HepG2 (cell line): Measurements from ENCODE around the gene MTFR1L.

Experiments used
- BCL3 ChIP-seq: sonication (generic); formaldehyde crosslinking; IDR thresholded peaks from 2 replicates; pipeline ENCODE4 v1.5.1; 2020; ENCODE audit warnings: mild to moderate bottlenecking, missing genetic modification reagents, moderate library complexity
- CBX1 ChIP-seq: IDR thresholded peaks from one replicate; pipeline ENCODE4 v1.6.1; 2016; ENCODE audit warnings: antibody characterized with exemption, low read depth
- CTCF ChIP-seq: sonication (generic); formaldehyde crosslinking; IDR thresholded peaks from 2 replicates; pipeline ENCODE4 v1.5.0; 2020; ENCODE audit warnings: mild to moderate bottlenecking, missing genetic modification reagents, moderate library complexity
- PHF21A ChIP-seq: sonication (generic); formaldehyde crosslinking; IDR thresholded peaks from 2 replicates; pipeline ENCODE4 v1.5.0; 2020; ENCODE audit warnings: mild to moderate bottlenecking, missing genetic modification reagents
- REPIN1 ChIP-seq: sonication (generic); formaldehyde crosslinking; IDR thresholded peaks from 2 replicates; pipeline ENCODE4 v1.8.0; 2022; ENCODE audit warnings: missing genetic modification reagents, low read depth, mild to moderate bottlenecking, borderline replicate concordance
- SNAPC4 ChIP-seq: sonication (generic); formaldehyde crosslinking; IDR thresholded peaks from 2 replicates; pipeline ENCODE4 v1.4.0; 2020; ENCODE audit warnings: mild to moderate bottlenecking, missing genetic modification reagents
- ZNF776 ChIP-seq: sonication (generic); formaldehyde crosslinking; IDR thresholded peaks from 2 replicates; pipeline ENCODE4 v1.4.0; 2020; ENCODE audit warnings: mild to moderate bottlenecking, missing genetic modification reagents

GRCh38 chr1:25810341-25811299 lies 9.1 kb upstream of the MTFR1L start:
- TF ChIP-seq BCL3 (CRISPR knock-in tag) (peak; percentile 78; the same call in 1 of the 2 replicates), PHF21A (CRISPR knock-in tag) (no peak), SNAPC4 (CRISPR knock-in tag) (no peak), CBX1 (no peak), ZNF776 (CRISPR knock-in tag) (no peak), REPIN1 (no peak), CTCF (CRISPR knock-in tag) (peak; percentile 98)
